Left lung (tissue), 10 donors: Measurements from ENCODE around the gene CAPRIN2. TPM values are rescaled to one million over a fixed set of nuclear protein-coding genes. Genes with fewer than 3 reads are reported as not detected.

Source experiments
- ATAC-seq: fragments of 200-7000 bp; cut with Tn5 transposase; one replicate; pipeline ENCODE4 v1.9.1; 2020; ENCODE audit warnings: moderate library complexity
- DNase-seq, 4 donors: peaks; one replicate each; pipeline ENCODE4 v3.0.0-alpha.2; 2013 to 2020
- H3K27ac ChIP-seq, 2 donors: fragments of 200-600 bp; sonication (generic) in 1 of 2; one replicate each; pipeline versions ENCODE4 v1.5.0 to v1.8.0; 2020 to 2021
- H3K27me3 ChIP-seq, 2 donors: fragments of 200-600 bp; sonication (generic) in 1 of 2; one replicate each; pipeline versions ENCODE4 v1.5.0 to v1.8.0; 2020 to 2021
- H3K36me3 ChIP-seq, 2 donors: fragments of 200-600 bp; sonication (generic) in 1 of 2; one replicate each; pipeline versions ENCODE4 v1.5.0 to v1.8.0; 2020 to 2021
- H3K4me1 ChIP-seq, 2 donors: fragments of 200-600 bp; one replicate each; pipeline ENCODE4 v1.8.0; 2021
- H3K4me3 ChIP-seq, 2 donors: fragments of 200-600 bp; sonication (generic) in 1 of 2; one replicate each; pipeline versions ENCODE4 v1.5.0 to v1.8.0; 2020 to 2021; ENCODE audit warnings: mild to moderate bottlenecking in 1 of 2
- H3K9me3 ChIP-seq, 2 donors: fragments of 200-600 bp; sonication (generic) in 1 of 2; one replicate each; pipeline versions ENCODE4 v1.5.0 to v1.8.0; 2020 to 2021
- CTCF ChIP-seq, 2 donors: fragments of 200-600 bp; sonication (generic) in 1 of 2; IDR thresholded peaks; one replicate each; pipeline versions ENCODE4 v1.5.0 to v1.8.0; 2021; ENCODE audit warnings: antibody characterized with exemption in 2 of 2
- intact Hi-C, 2 donors: fragments of 100-400 bp; cut with DNase I; formaldehyde crosslinking; loops; one replicate each; pipeline versions ENCODE4 v1.11.2 to v1.14.2; 2022
- polyA plus RNA-seq, 6 donors: library from polyadenylated mRNA; unstranded; fragments of 120-200 nt; gene quantifications; one replicate each; pipeline ENCODE4 v1.2.1, GENCODE V29; 2013; ENCODE audit not compliant: insufficient read length in 6 of 6
- total RNA-seq, 2 donors: library from RNA; stranded (reverse); fragmentation: NEBNext Ultra II Directional; extraction: Animal tissue kit (Norgen Biotek cat#: 25700); gene quantifications; one replicate each; pipeline ENCODE4 v1.2.1, GENCODE V29; 2021
- donor health status: DM: no; HTN: yes; CAD: no.
- donor health status: DM: no; HTN: no; CAD: no.

The CAPRIN2 gene
- total and polyA plus RNA-seq, 8 donors: 16.4 to 66.3 (median 46.0) TPM

GRCh38 chr12:30792085-30792484 is 37.3 kb upstream of the CAPRIN2 start:
- Histone ChIP-seq H3K9me3 (no peaks in the 10 kb centered on the region), H3K4me1 (peaks cover 5 to 24% of the 10 kb centered on the region in 2 donors), H3K27ac (no peak overlapping the region), H3K27me3 (peaks cover 0 to 30% of the 10 kb centered on the region in 2 donors), H3K36me3 (no peaks in the 10 kb centered on the region), H3K4me3 (no peak overlapping the region)
- ATAC-seq (no peak), DNase-seq (no peak)
- intact Hi-C loops: no loop called here
- no peak for TF ChIP-seq CTCF (IDR thresholded peaks at IDR 0.05)

GRCh38 chr12:30788754-30789153 is 34.0 kb upstream of the CAPRIN2 start:
- no peaks in the 10 kb centered on the region for H3K36me3 ChIP-seq
- H3K9me3 ChIP-seq: peaks cover 0 to 4% of the 10 kb centered on the region in 2 donors
- ATAC-seq (no peak), DNase-seq (no peak)
- H3K27ac ChIP-seq: no peak overlapping the region
- no peaks in the 10 kb centered on the region for H3K4me1 ChIP-seq
- no peak for TF ChIP-seq CTCF (IDR thresholded peaks at IDR 0.05)
- no peak overlapping the region for H3K4me3 ChIP-seq
- intact Hi-C loops: no loop called here
- no peaks in the 10 kb centered on the region for H3K27me3 ChIP-seq

GRCh38 chr12:30785630-30786029 is 30.9 kb upstream of the CAPRIN2 start:
- DNase-seq (no peak), ATAC-seq (no peak)
- Histone ChIP-seq H3K27ac (no peak overlapping the region), H3K4me1 (no peaks in the 10 kb centered on the region), H3K27me3 (no peaks in the 10 kb centered on the region), H3K4me3 (no peak overlapping the region), H3K36me3 (no peaks in the 10 kb centered on the region), H3K9me3 (peaks cover 0 to 4% of the 10 kb centered on the region in 2 donors)
- intact Hi-C loops: no loop called here
- TF ChIP-seq CTCF (IDR thresholded peaks at IDR 0.05): no peak

GRCh38 chr12:30784508-30784907 is 29.8 kb upstream of the CAPRIN2 start:
- no peaks in the 10 kb centered on the region for H3K36me3 ChIP-seq
- intact Hi-C loops: no loop called here
- no peak for ATAC-seq

GRCh38 chr12:30783946-30784345 is 29.2 kb upstream of the CAPRIN2 start:
- ATAC-seq (no peak), DNase-seq (no peak)
- Histone ChIP-seq H3K9me3 (peaks cover 0 to 4% of the 10 kb centered on the region in 2 donors), H3K4me1 (no peaks in the 10 kb centered on the region), H3K4me3 (no peak overlapping the region), H3K27me3 (no peaks in the 10 kb centered on the region), H3K27ac (no peak overlapping the region), H3K36me3 (no peaks in the 10 kb centered on the region)
- no peak for TF ChIP-seq CTCF (IDR thresholded peaks at IDR 0.05)
- intact Hi-C loops: no loop called here

More at GRCh38 chr12:30784508-30784907, 29.8 kb upstream of the CAPRIN2 start:
- H3K4me1 ChIP-seq: no peaks in the 10 kb centered on the region
- no peak for TF ChIP-seq CTCF (IDR thresholded peaks at IDR 0.05)
- no peak overlapping the region for H3K27ac ChIP-seq
- peaks cover 0 to 4% of the 10 kb centered on the region in 2 donors for H3K9me3 ChIP-seq
- H3K4me3 ChIP-seq: no peak overlapping the region
- DNase-seq: no peak
- H3K27me3 ChIP-seq: no peaks in the 10 kb centered on the region
